Measurements from ENCODE around the gene FBXO38.

The FBXO38 gene

DNA sequence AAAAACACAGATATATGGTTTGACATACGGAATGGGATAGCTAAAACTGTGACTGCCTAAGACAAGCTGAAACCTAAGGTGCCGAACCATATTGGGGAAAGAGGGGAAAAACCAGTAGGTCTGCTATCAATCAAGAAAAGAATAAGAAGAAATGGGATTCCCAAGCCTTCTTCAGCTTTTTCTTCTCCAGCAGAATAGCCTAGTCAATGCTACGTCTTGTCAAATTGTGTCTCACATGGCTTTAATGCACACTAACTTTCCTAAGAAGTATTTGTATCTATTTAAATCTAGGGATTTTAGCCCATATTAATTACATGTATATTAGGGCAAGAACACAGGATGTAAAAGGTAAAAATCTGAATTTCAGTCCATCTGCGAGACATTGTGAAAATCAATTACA, 797 bp upstream of the FBXO38 start (continued):
- TF ChIP-seq ZSCAN23 (tag by site-specific recombination; IDR thresholded peaks at IDR 0.05): no peak
- no peak for TF ChIP-seq ZNF792 (tag by site-specific recombination; IDR thresholded peaks at IDR 0.05)
- no peak for TF ChIP-seq ZBTB1 (tag by site-specific recombination; IDR thresholded peaks at IDR 0.05)
- TF ChIP-seq ZNF600 (tag by site-specific recombination; IDR thresholded peaks at IDR 0.05): no peak
- TF ChIP-seq EGR2 (tag by site-specific recombination; IDR thresholded peaks at IDR 0.05; ENCODE audit: low read depth): no peak
- no peak for TF ChIP-seq ZNF10 (tag by site-specific recombination; IDR thresholded peaks at IDR 0.05)
- TF ChIP-seq ZNF2 (tag by site-specific recombination; IDR thresholded peaks at IDR 0.05): no peak
- TF ChIP-seq, protein P1, sequence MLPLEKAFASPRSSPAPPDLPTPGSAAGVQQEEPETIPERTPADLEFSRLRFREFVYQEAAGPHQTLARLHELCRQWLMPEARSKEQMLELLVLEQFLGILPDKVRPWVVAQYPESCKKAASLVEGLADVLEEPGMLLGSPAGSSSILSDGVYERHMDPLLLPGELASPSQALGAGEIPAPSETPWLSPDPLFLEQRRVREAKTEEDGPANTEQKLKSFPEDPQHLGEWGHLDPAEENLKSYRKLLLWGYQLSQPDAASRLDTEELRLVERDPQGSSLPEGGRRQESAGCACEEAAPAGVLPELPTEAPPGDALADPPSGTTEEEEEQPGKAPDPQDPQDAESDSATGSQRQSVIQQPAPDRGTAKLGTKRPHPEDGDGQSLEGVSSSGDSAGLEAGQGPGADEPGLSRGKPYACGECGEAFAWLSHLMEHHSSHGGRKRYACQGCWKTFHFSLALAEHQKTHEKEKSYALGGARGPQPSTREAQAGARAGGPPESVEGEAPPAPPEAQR (tag by site-specific recombination; IDR thresholded peaks at IDR 0.05): no peak
- TF ChIP-seq SCRT1 (tag by site-specific recombination; IDR thresholded peaks at IDR 0.05; ENCODE audit: borderline replicate concordance): no peak
- TF ChIP-seq, protein P2, sequence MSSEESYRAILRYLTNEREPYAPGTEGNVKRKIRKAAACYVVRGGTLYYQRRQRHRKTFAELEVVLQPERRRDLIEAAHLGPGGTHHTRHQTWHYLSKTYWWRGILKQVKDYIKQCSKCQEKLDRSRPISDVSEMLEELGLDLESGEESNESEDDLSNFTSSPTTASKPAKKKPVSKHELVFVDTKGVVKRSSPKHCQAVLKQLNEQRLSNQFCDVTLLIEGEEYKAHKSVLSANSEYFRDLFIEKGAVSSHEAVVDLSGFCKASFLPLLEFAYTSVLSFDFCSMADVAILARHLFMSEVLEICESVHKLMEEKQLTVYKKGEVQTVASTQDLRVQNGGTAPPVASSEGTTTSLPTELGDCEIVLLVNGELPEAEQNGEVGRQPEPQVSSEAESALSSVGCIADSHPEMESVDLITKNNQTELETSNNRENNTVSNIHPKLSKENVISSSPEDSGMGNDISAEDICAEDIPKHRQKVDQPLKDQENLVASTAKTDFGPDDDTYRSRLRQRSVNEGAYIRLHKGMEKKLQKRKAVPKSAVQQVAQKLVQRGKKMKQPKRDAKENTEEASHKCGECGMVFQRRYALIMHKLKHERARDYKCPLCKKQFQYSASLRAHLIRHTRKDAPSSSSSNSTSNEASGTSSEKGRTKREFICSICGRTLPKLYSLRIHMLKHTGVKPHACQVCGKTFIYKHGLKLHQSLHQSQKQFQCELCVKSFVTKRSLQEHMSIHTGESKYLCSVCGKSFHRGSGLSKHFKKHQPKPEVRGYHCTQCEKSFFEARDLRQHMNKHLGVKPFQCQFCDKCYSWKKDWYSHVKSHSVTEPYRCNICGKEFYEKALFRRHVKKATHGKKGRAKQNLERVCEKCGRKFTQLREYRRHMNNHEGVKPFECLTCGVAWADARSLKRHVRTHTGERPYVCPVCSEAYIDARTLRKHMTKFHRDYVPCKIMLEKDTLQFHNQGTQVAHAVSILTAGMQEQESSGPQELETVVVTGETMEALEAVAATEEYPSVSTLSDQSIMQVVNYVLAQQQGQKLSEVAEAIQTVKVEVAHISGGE (tag by site-specific recombination; conservative IDR thresholded peaks at IDR 0.05; ENCODE audit: low read depth): no peak
- TF ChIP-seq ZNF398 (tag by site-specific recombination; IDR thresholded peaks at IDR 0.05): no peak
- no peak for TF ChIP-seq ZNF24 (tag by site-specific recombination; IDR thresholded peaks at IDR 0.05)

- peak overlapping the region; percentile 82 for H3K4me3 ChIP-seq (ENCODE audit: low read depth, low read length)
- peaks cover 0 to 24% of the 10 kb centered on the region in 2 experiments; a peak in 1 of 3 replicates for H3K36me3 ChIP-seq (ENCODE audit: control insufficient read depth in 2 of 2, insufficient read depth in 1 of 2, low read length in 2 of 2)
- TF ChIP-seq ZNF843 (tag by site-specific recombination; IDR thresholded peaks at IDR 0.05): no peak
- TF ChIP-seq RBAK (tag by site-specific recombination; IDR thresholded peaks at IDR 0.05): no peak
- TF ChIP-seq ZNF248 (tag by site-specific recombination; IDR thresholded peaks at IDR 0.05): no peak
- no peak for TF ChIP-seq GLIS1 (tag by site-specific recombination; IDR thresholded peaks at IDR 0.05)
- no peak for TF ChIP-seq ZNF561 (tag by site-specific recombination; IDR thresholded peaks at IDR 0.05; ENCODE audit: borderline replicate concordance)
- no peak for TF ChIP-seq ZNF785 (tag by site-specific recombination; IDR thresholded peaks at IDR 0.05)
- no peak for TF ChIP-seq ZNF23 (tag by site-specific recombination; IDR thresholded peaks at IDR 0.05; ENCODE audit: borderline replicate concordance)
- TF ChIP-seq BCL11B (tag by site-specific recombination; IDR thresholded peaks at IDR 0.05; ENCODE audit: low read depth): no peak
- TF ChIP-seq, protein P3, sequence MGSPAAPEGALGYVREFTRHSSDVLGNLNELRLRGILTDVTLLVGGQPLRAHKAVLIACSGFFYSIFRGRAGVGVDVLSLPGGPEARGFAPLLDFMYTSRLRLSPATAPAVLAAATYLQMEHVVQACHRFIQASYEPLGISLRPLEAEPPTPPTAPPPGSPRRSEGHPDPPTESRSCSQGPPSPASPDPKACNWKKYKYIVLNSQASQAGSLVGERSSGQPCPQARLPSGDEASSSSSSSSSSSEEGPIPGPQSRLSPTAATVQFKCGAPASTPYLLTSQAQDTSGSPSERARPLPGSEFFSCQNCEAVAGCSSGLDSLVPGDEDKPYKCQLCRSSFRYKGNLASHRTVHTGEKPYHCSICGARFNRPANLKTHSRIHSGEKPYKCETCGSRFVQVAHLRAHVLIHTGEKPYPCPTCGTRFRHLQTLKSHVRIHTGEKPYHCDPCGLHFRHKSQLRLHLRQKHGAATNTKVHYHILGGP (tag by site-specific recombination; IDR thresholded peaks at IDR 0.05): no peak
- no peak for TF ChIP-seq FEZF1 (tag by site-specific recombination; IDR thresholded peaks at IDR 0.05)
- TF ChIP-seq ZNF26 (tag by site-specific recombination; IDR thresholded peaks at IDR 0.05): no peak
- no peak for TF ChIP-seq PRDM1 (tag by site-specific recombination; IDR thresholded peaks at IDR 0.05)
- ChIA-PET POLR2A (no interaction called here), CTCF (interaction anchor here (1.2 to 1.4 kb wide), 2 partner anchors 9 to 348 kb away, joined by 3 to 8 read pairs; no protein-coding TSS in a partner anchor)
- peak overlapping the region; percentile 57; the same call in 1 of the 2 replicates for H3K27ac ChIP-seq (ENCODE audit: extremely low read depth, low read depth, low read length)
- peaks cover 11% of the 10 kb centered on the region for H3K4me1 ChIP-seq (ENCODE audit: control insufficient read depth, insufficient read depth, low read length)
- H3K9me3 ChIP-seq (ENCODE audit: control insufficient read depth, insufficient read depth, low read depth, low read length): no peaks in the 10 kb centered on the region
These were observed 601 bp downstream of the FBXO38 start for GRCh38 chr5:148384380-148384737.
